ENCODE results near the gene GLRX3. TPM values are rescaled to one million over a fixed set of nuclear protein-coding genes. Genes with fewer than 3 reads are reported as not detected.

GLRX3 gene
- total and polyA plus RNA-seq, 2 of the 13 experiments (the other 11 are each of a cell fraction or from before 2014, with no cell fraction given): 91.4 to 135 TPM

- TF ChIP-seq POLR2AphosphoS5 (IDR thresholded peaks at IDR 0.05; ENCODE audit: low read depth, low read length): no peak
- TF ChIP-seq ZNF24 (IDR thresholded peaks at IDR 0.05): no peak
- TF ChIP-seq ZNF747 (CRISPR knock-in tag; IDR thresholded peaks at IDR 0.05; ENCODE audit: borderline replicate concordance): no peak
These were observed 14.6 kb upstream of the GLRX3 start (continued) for GRCh38 chr10:130121486-130122079.

GRCh38 chr10:130127364-130128061 is 8.7 kb upstream of the GLRX3 start:
- no TSS peak for BruUV-seq (replicated peaks)
- ATAC-seq (peak; percentile 97), FAIRE-seq (peak; percentile 88), DNase-seq (ENCODE audit: low spot score) (peak; percentile 65)
- Histone ChIP-seq H3K27me3 (ENCODE audit: control insufficient read depth in 1 of 2, insufficient read depth in 2 of 2, low read length in 2 of 2) (peaks cover 0 to 18% of the 10 kb centered on the region in 2 experiments; a peak in 2 of 5 replicates), H3K4me1 (ENCODE audit: insufficient read depth, low read length) (peaks cover 4% of the 10 kb centered on the region; the same call in 1 of the 2 replicates), H4K20me1 (ENCODE audit: insufficient read depth, low read length) (no peaks in the 10 kb centered on the region), H3K9me3 (ENCODE audit: low read length) (no peaks in the 10 kb centered on the region), H3K27ac (ENCODE audit: extremely low read length, insufficient read depth, low read length) (no peak overlapping the region), H3K79me2 (ENCODE audit: insufficient read depth, low read length) (no peaks in the 10 kb centered on the region), H3K36me3 (replicated peaks in 1 of 2; ENCODE audit: control insufficient read depth in 1 of 2, insufficient read depth in 2 of 2, low read length in 2 of 2) (no peaks in the 10 kb centered on the region), H3K9ac (ENCODE audit: insufficient read depth, low read depth, low read length) (no peak overlapping the region), H3K4me2 (ENCODE audit: low read depth, low read length) (peak overlapping the region; percentile 52), H2AFZ (ENCODE audit: low read length) (no peak overlapping the region), H3K4me3 (replicated peaks in 1 of 3; ENCODE audit: insufficient read depth in 1 of 3, low read depth in 2 of 3, low read length in 3 of 3) (no peak overlapping the region)
- TF ChIP-seq MAX (IDR thresholded peaks at IDR 0.05) (0 out of 2 replicates have a peak, but pooled peaks have one; percentile 20), CTCF (CRISPR knock-in tag; IDR thresholded peaks at IDR 0.05) (peak; percentile 84), NFRKB (IDR thresholded peaks at IDR 0.05) (no peak), SMC3 (IDR thresholded peaks at IDR 0.05; ENCODE audit: low read length) (peak; percentile 64), TEAD3 (CRISPR knock-in tag; optimal IDR thresholded peaks at IDR 0.05; ENCODE audit: borderline replicate concordance) (peak; percentile 100), STAG1 (CRISPR knock-in tag; IDR thresholded peaks at IDR 0.05) (peak; percentile 68), THAP11 (CRISPR knock-in tag; IDR thresholded peaks at IDR 0.05) (peak; percentile 36; the same call in 1 of the 2 replicates), XRCC5 (optimal IDR thresholded peaks at IDR 0.05; ENCODE audit: low read length) (peak; percentile 64), RAD21 (CRISPR knock-in tag; IDR thresholded peaks at IDR 0.05) (peak; percentile 40; the same call in 1 of the 2 replicates), SRSF4 (IDR thresholded peaks at IDR 0.05; ENCODE audit: low read depth, low read length, poor library complexity, severe bottlenecking) (no peak)
- ChIA-PET CTCF (ENCODE audit: low intra/inter-chr PET ratio, low total read pairs) (interaction anchor here (0.8 to 1.2 kb wide), 2 partner anchors 18 to 1096 kb away, joined by 3 read pairs; no protein-coding TSS in a partner anchor), POLR2A (interaction anchor here (0.7 to 2.8 kb wide), 2 partner anchors 9 to 17 kb away, joined by 4 to 18 read pairs; partner anchors contain the start of genes C10orf143 and GLRX3)
- intact Hi-C loops (cut with micrococcal nuclease; ENCODE audit: unreplicated experiment) (loop anchor here (5.0 kb wide), 1 partner anchor 240 kb away; no protein-coding TSS in a partner anchor), in situ Hi-C loops (cut with HindIII; ENCODE audit: extremely low pct_ligation_motif_present, low pct_unique_long_range_greater_than_20kb) (no loop called here)
- WGBS (ENCODE audit: low lambda C conversion rate): 7% methylated on average over 10 of the region's 10 CpGs

Measured in HepG2 (cell line).